HCT116 (cell line): ENCODE measurements around the gene GSTM4. TPM values are rescaled to one million over a fixed set of nuclear protein-coding genes. Genes with fewer than 3 reads are reported as not detected.

Experiments used
- ATAC-seq: fragments of 200-7000 bp; cut with Tn5 transposase; 2 replicates; pipeline ENCODE4 v1.9.1; 2020; ENCODE audit warnings: mild to moderate bottlenecking, moderate library complexity
- BruUV-seq: library from RNA; stranded (reverse); fragments of 400-500 nt; replicated peaks from 2 replicates; lab custom pipeline; 2021; lab: Mats Ljungman, UMichigan
- CTCF ChIA-PET: fragments of 300-600 bp; sonication (Branson Sonifier 250); formaldehyde crosslinking; loops from one replicate; lab custom pipeline; 2021; ENCODE audit warnings: antibody characterized with exemption; lab: Charles Lee
- POLR2A ChIA-PET: fragments of 300-600, 350-600 bp; sonication (Branson Sonifier 250); formaldehyde crosslinking; loops from one replicate; lab custom pipeline; 2021; ENCODE audit warnings: antibody characterized with exemption; lab: Charles Lee
- RAD21 ChIA-PET, 2 experiments: fragments of 300-600 bp; sonication (Branson Sonifier 250); formaldehyde crosslinking; loops; one replicate each; lab custom pipeline; 2023; ENCODE audit warnings: low total read pairs in 2 of 2; ENCODE audit not compliant: uncharacterized antibody in 2 of 2, unreplicated experiment in 2 of 2, low non-redundant PET in 1 of 2; lab: Charles Lee
- DNase-seq: peaks from one replicate; pipeline ENCODE4 v3.0.0-alpha.2; 2010; ENCODE audit warnings: low read depth, low spot score
- H2AFZ ChIP-seq: fragments of 200-600 bp; shearing (Covaris generic), sonication (generic); 2 replicates; pipeline ENCODE4 v1.6.1; 2017; ENCODE audit warnings: low read depth, mixed run types, mixed read lengths, antibody characterized with exemption, low read length; ENCODE audit not compliant: poor library complexity, severe bottlenecking
- H3K27ac ChIP-seq: 2 replicates; pipeline ENCODE4 v1.5.1; 2012; ENCODE audit warnings: low read depth, low read length
- H3K27me3 ChIP-seq: fragments of 200-600 bp; sonication (generic); 2 replicates; pipeline ENCODE4 v1.6.1; 2016; ENCODE audit warnings: mixed run types, low read length, mixed read lengths; ENCODE audit not compliant: insufficient read depth
- H3K36me3 ChIP-seq, 2 experiments: fragments of 200-500 bp in 1 of 2; fragments of 200-600 bp in 1 of 2; sonication (Bioruptor generic) in 1 of 2; sonication (generic) in 1 of 2; 2 replicates each; pipeline versions ENCODE4 v1.5.1 to v1.6.1; 2014 to 2016; ENCODE audit warnings: low read length in 2 of 2, inconsistent platforms in 1 of 2, mixed read lengths in 1 of 2, mixed run types in 1 of 2; ENCODE audit not compliant: insufficient read depth in 2 of 2, control insufficient read depth in 1 of 2
- H3K4me1 ChIP-seq, 2 experiments: fragments of 200-600 bp in 1 of 2; sonication (generic) in 1 of 2; 2 replicates each; pipeline versions ENCODE4 v1.5.1 to v1.6.1; 2012 to 2017; ENCODE audit warnings: low read length in 2 of 2, inconsistent platforms in 1 of 2, mild to moderate bottlenecking in 1 of 2, mixed read lengths in 1 of 2, mixed run types in 1 of 2, moderate library complexity in 1 of 2; ENCODE audit not compliant: insufficient read depth in 2 of 2, control insufficient read depth in 1 of 2
- H3K4me2 ChIP-seq: fragments of 200-600 bp; sonication (generic); 2 replicates; pipeline ENCODE4 v1.6.1; 2017; ENCODE audit warnings: mixed run types, low read length, mixed read lengths
- H3K4me3 ChIP-seq, 2 experiments: fragments of 200-600 bp in 1 of 2; sonication (generic) in 1 of 2; replicated peaks in 1 of 2; 2 replicates each; pipeline ENCODE4 v1.5.1; 2011 to 2016; ENCODE audit warnings: low read length in 2 of 2, control low read depth in 1 of 2, low read depth in 1 of 2, mild to moderate bottlenecking in 1 of 2, mixed read lengths in 1 of 2, mixed run types in 1 of 2
- H3K79me2 ChIP-seq: fragments of 200-600 bp; sonication (generic); 2 replicates; pipeline ENCODE4 v1.6.1; 2017; ENCODE audit warnings: mild to moderate bottlenecking, mixed run types, low read length, moderate library complexity, mixed read lengths; ENCODE audit not compliant: insufficient read depth
- H3K9ac ChIP-seq: fragments of 200-600 bp; sonication (generic); 2 replicates; pipeline ENCODE4 v1.6.1; 2016; ENCODE audit warnings: low read length, mixed read lengths
- H3K9me2 ChIP-seq: fragments of 200-600 bp; sonication (generic), shearing (Covaris generic); 2 replicates; pipeline ENCODE4 v1.6.1; 2017; ENCODE audit warnings: mixed run types, mild to moderate bottlenecking, moderate library complexity; ENCODE audit not compliant: insufficient read depth
- H3K9me3 ChIP-seq, 2 experiments: fragments of 200-500 bp in 1 of 2; fragments of 200-600 bp in 1 of 2; sonication (Bioruptor generic) in 1 of 2; sonication (generic) in 1 of 2; 2 replicates each; pipeline ENCODE4 v1.6.1; 2014 to 2017; ENCODE audit warnings: low read length in 2 of 2, mixed read lengths in 2 of 2, inconsistent platforms in 1 of 2, low read depth in 1 of 2, mild to moderate bottlenecking in 1 of 2, mixed run types in 1 of 2, moderate library complexity in 1 of 2; ENCODE audit not compliant: control insufficient read depth in 1 of 2, insufficient read depth in 1 of 2
- H4K20me1 ChIP-seq: fragments of 200-600 bp; sonication (generic), shearing (Covaris generic); 2 replicates; pipeline ENCODE4 v1.6.1; 2017; ENCODE audit warnings: mixed run types, mild to moderate bottlenecking, moderate library complexity; ENCODE audit not compliant: insufficient read depth
- ELF1 ChIP-seq: IDR thresholded peaks from 2 replicates; pipeline ENCODE4 v1.6.1; 2012; ENCODE audit warnings: low read depth, borderline replicate concordance
- EZH2 ChIP-seq: fragments of 200-600 bp; sonication (generic); IDR thresholded peaks from 2 replicates; pipeline ENCODE4 v1.6.1; 2017; ENCODE audit warnings: antibody characterized with exemption, mixed run types
- FOSL1 ChIP-seq: IDR thresholded peaks from 2 replicates; pipeline ENCODE4 v1.6.1; 2012; ENCODE audit warnings: low read depth
- JUND ChIP-seq: IDR thresholded peaks from 2 replicates; pipeline ENCODE4 v1.6.1; 2012
- SIN3A ChIP-seq: IDR thresholded peaks from 2 replicates; pipeline ENCODE4 v1.6.1; 2012; ENCODE audit warnings: low read depth
- SRF ChIP-seq: IDR thresholded peaks from 2 replicates; pipeline ENCODE4 v1.6.1; 2012; ENCODE audit warnings: low read depth
- TCF7L2 ChIP-seq: IDR thresholded peaks from 2 replicates; pipeline ENCODE4 v1.7.0; 2011; ENCODE audit warnings: borderline replicate concordance, inconsistent platforms; ENCODE audit not compliant: insufficient read depth, insufficient read length; ENCODE audit errors: extremely low read depth
- YY1 ChIP-seq: IDR thresholded peaks from 2 replicates; pipeline ENCODE4 v1.6.1; 2011; ENCODE audit warnings: low read length, low read depth, moderate library complexity, mild to moderate bottlenecking; ENCODE audit not compliant: insufficient replicate concordance; ENCODE audit errors: extremely low read depth
- ZFX ChIP-seq: fragments of 450-650 bp; IDR thresholded peaks from 2 replicates; pipeline ENCODE4 v1.6.1; 2017
- ZNF274 ChIP-seq: fragments of 200-500 bp; sonication (Bioruptor generic); IDR thresholded peaks from 2 replicates; pipeline ENCODE4 v1.6.1; 2014; ENCODE audit warnings: mild to moderate bottlenecking, low read depth, low read length, inconsistent platforms
- intact Hi-C: fragments of 100-400 bp; cut with micrococcal nuclease; formaldehyde crosslinking; loops from 2 replicates; pipeline ENCODE4 v1.10.0; 2022
- total RNA-seq: library from RNA; stranded (reverse); gene quantifications from one replicate; pipeline ENCODE4 v1.2.1, GENCODE V29; 2021; ENCODE audit not compliant: unreplicated experiment
- TF ChIP-seq, protein P1 (sequence below): IDR thresholded peaks from 2 replicates; pipeline ENCODE4 v1.6.1; 2012
- TF ChIP-seq, protein P2 (sequence below): IDR thresholded peaks from 2 replicates; pipeline ENCODE4 v1.6.1; 2012

GSTM4 gene
- total RNA-seq, 1 experiment from 2014 or later, result 15.9 TPM

DNA sequence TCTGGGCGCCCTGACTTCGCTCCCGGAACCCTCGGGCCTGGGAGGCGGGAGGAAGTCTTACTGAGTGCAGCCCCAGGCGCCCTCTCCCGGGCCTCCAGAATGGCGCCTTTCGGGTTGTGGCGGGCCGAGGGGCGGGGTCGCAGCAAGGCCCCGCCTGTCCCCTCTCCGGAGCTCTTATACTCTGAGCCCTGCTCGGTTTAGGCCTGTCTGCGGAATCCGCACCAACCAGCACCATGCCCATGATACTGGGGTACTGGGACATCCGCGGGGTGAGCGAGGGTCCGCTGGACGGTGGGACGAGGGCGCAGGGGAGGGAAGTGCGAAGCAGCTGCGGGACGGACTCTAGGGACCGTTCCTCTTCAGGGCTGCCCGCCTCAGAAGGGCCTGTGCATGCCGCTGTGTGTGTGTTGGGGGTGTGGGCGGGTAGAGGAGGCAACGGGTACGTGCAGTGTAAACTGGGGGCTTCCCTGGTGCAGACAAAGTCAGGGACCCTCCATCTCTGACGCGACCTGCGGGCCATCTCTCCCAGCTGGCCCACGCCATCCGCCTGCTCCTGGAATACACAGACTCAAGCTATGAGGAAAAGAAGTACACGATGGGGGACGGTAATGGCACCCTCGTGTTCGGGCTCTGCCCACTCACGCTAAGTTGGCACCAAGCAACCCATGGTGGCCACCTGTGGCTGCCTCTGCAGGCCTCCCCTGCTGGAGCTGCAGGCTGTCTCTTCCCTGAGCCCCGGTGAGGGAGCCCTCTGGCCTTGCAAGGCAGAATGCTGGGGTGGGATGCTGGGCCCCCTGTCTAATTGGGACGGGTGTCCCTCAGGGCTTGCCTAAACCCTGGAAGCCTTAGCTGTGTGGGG is 32.0 kb downstream of the GSTM4 start, which contains the start of gene GSTM1:
Gene GSTM1, plus strand, starts transcription at position 177 of the 859 bp plus-strand sequence. Its CDS starts 57 bp downstream, at position 234.
- Histone ChIP-seq H2AFZ (no peak within 1 kb of the TSS), H4K20me1 (no peaks in the 10 kb centered on the region), H3K4me3 (no peak within 1 kb of the TSS), H3K9me3 (no peaks in the 10 kb centered on the region), H3K79me2 (no peaks in the 10 kb centered on the region), H3K27ac (no peak within 1 kb of the TSS), H3K9ac (no peak within 1 kb of the TSS), H3K9me2 (no peaks in the 10 kb centered on the region), H3K4me1 (no peaks in the 10 kb centered on the region), H3K36me3 (no peaks in the 10 kb centered on the region), H3K4me2 (no peak within 1 kb of the TSS), H3K27me3 (no peaks in the 10 kb centered on the region)
- ChIA-PET POLR2A (no interaction called here), RAD21 (no interaction called here), CTCF (no interaction called here)
- intact Hi-C loops, result no loop called here
- no peak for ATAC-seq
- BruUV-seq, result no TSS peak
- TF ChIP-seq TCF7L2 (no peak), ZNF274 (no peak), EZH2 (no peak), SIN3A (no peak), YY1 (no peak), SRF (no peak), JUND (no peak), ELF1 (no peak), ZFX (no peak), FOSL1 (no peak)
- TF ChIP-seq, protein P1, sequence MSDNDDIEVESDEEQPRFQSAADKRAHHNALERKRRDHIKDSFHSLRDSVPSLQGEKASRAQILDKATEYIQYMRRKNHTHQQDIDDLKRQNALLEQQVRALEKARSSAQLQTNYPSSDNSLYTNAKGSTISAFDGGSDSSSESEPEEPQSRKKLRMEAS, result no peak
- TF ChIP-seq, protein P2, sequence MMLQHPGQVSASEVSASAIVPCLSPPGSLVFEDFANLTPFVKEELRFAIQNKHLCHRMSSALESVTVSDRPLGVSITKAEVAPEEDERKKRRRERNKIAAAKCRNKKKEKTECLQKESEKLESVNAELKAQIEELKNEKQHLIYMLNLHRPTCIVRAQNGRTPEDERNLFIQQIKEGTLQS, result no peak
- no peak for DNase-seq
